Stimulated activated CD4-positive, alpha-beta T cell treated with anti-CD3 and anti-CD28 coated beads, Interleukin-2, amount 100 ng/mL, for 4 hours (primary cell): ENCODE data around the gene CRTAP.
"Not testable (repeated sequence)": the region's sequence is repeated elsewhere in the genome, so short reads cannot be mapped to it uniquely, and the experiment has no call there.

Experiments used
- DNase-seq: peaks from one replicate; pipeline ENCODE4 v3.0.0-alpha.2; 2020; ENCODE audit warnings: low read depth

The CRTAP gene

DNA sequence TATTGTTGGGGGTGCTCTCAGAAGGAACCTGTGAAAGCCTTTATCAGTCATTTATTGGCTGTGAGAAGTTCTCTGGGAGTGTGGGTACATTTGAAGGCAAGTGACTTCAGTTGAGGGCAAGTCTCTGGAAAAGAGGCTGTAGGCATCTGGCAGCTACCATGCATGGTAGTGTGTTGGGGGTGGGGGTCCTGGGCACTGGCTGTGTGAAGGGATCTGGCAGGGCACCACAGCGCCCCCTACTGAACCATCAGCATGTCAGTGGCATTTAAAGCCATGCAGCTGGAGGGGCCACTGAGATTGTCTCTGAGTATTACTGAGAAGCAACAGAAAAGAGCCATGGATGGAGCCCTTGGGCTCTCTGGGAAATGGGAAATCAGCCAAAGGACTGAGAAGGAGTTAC is 30.6 kb downstream of the CRTAP start:
- DNase-seq, result no peak

- no peak for DNase-seq
Measured at GRCh38 chr3:33145221-33145900, 31.5 kb downstream of the CRTAP start.

- no peak for DNase-seq
Measured at GRCh38 chr3:33145901-33146580, 32.2 kb downstream of the CRTAP start.

GRCh38 chr3:33146791-33147445 is 33.1 kb downstream of the CRTAP start:
- no peak for DNase-seq

- no peak for DNase-seq
Measured at GRCh38 chr3:33149342-33149741, 35.5 kb downstream of the CRTAP start.

- no peak for DNase-seq
Measured at GRCh38 chr3:33152363-33153360, 38.8 kb downstream of the CRTAP start.

DNA sequence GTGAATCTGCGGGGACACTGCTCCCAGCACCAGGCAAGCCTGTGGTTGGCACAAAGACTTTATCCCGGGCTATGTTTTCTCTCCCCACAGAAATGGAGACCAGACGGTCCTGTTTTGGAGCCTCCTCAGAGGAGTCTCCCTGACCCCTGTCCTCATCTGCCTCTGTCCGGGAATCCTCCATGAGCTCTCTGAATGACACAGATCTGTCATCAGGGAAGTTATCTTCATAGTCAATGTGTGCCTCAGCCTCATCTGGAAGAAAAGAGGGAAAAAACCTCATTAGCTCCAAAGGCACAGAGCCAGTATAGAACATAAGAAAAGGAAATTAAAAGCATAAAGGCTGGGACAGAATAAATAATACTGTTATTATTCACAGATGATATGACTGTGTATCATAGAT is 40.0 kb downstream of the CRTAP start:
- DNase-seq, result no peak

- DNase-seq, result no peak
Measured at GRCh38 chr3:33155301-33155700, 41.5 kb downstream of the CRTAP start.

- no peak for DNase-seq
Measured at GRCh38 chr3:33159234-33159633, 45.4 kb downstream of the CRTAP start.

DNA sequence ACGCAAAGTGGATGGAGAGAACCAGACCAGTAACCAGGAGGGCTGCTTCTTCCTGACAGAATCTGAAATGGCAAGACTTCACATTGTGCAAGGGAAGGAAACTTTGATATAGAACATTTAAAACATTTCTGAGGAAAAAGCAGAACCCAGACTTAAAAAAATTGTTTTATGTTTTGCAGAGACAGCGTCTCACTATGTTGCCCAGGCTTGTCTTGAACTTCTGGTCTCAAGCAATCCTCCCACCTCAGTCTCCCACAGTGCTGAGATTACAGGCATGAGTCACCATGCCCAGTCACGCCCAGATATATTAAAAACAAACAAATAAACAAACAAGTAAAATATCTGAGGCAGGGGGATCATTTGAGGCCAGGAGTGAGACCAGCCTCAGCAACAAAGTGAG is 46.2 kb downstream of the CRTAP start:
- DNase-seq, result no peak

DNA sequence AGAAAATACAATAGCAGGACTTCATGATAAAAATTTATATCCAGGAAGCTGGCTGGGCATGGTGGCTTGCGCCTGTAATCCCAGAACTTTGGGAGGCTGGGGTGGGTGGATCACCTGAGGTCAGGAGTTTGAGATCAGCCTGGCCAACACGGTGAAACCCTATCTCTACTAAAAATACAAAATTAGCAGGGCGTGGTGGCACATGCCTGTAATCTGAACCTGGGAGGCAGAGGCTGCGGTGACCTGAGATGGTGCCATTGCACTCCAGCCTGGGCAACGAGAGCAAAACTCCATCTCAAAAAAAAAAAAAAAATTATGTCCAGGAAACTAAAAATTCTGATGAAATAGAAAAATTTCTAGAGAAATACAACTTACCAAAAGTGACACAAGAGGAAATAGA is 48.8 kb downstream of the CRTAP start:
- DNase-seq, result not testable (repeated sequence)

- no peak for DNase-seq
Measured at GRCh38 chr3:33165372-33165771, 51.6 kb downstream of the CRTAP start.

GRCh38 chr3:33166095-33166494 is 52.3 kb downstream of the CRTAP start:
- no peak for DNase-seq

DNA sequence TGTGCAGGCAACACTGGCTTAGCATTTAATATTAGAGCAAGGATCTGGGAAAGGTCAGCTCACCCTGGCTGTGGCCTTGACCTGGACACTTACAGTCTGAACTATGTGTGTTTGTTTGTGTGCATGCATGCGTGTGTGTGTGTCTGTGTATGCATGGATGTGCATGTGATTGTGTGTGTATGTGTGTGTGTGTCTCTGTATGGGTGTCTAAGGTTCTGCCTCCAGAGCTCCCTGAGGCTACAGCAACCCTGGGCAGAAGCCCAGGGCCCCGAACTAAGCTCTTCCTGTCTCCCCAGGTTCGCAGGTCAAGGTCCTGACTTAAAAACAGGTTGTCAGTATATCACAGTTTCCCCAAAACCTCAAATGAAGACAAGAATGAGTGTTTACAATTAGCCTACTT is 53.5 kb downstream of the CRTAP start:
- DNase-seq, result no peak

DNA sequence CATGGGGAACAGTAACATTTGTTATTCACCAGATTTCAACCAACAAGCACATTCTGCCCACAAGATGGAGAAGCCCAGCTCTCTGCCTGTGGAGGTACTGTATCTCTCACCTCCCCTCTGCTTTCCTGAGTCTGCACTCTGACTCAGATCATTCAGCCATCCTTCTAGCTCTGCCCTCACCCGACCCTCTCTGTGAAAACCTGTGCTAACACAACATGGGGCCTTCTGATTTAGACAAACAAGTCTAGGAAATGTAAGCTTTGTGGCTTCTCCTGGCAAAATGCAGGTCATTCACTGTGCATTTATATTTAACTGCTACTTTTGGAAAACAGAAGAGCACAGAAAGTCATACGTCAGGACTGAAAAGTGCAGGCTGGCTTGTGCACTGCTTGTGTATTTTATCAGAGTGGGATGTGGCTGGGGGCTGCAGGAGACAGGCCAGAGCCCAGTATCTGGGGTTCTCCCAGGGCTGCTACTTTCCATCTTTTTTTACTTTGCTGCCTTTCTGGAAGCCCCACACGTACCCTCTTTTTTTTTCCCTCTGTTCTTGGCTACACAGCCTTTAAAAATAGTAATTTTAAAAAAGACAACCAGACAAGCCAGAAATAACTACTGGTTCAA is 54.0 kb downstream of the CRTAP start:
- DNase-seq, result no peak

DNA sequence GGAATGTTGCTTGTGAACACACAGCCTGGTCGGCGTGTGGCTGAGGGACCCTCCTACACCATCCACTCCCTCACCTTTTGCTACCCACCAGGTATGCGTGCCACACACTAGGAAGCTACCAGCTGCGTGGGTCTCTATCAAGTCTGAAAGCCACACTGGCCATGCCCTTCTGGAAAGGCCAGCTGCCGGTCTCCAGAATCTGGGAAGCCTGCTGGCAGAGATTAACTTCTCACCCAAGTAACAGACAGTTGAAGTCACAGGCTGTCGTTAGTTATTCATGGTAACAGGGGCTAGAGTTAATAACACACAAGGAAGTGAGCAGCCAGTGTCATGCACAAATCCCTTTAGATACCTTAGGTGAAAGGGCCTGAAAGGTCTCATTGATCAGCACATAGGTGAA is 56.7 kb downstream of the CRTAP start:
- DNase-seq, result no peak

DNA sequence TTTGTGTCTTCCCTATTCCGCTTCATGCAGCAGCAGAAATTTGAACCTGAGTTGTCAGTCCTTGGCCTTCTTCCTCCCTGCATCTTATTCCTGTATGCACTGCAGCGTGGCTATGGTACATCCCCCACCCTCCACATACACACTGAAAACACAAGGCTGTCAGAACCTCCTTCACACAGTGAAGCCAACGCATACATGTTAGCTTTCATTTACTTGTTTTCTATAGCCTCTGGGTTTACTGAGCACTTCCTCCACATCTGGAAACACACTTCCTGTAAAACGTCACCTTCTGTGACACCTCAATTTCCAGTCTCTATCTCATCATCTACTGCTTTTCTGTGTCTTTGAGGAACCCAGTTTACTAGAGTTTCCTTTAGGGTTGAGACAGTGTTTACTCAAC is 57.8 kb downstream of the CRTAP start:
- DNase-seq, result no peak

DNA sequence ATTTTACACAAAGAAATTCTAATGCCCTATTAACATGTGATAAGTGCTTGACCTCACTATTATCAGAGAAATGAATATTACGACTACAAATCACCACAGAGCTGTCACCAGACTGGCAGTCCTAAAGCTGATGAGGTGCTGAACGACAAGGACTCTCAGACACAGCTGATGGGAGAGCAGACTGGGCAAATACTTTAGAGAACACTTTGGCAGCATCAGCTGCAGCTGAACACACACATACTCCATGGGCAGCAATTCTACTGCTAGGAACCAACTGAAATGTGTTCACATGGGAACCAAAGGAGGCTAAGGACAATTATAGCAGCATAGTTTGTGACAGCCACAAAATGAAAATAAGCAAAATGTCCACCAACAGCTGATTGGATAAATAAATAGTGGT is 59.3 kb downstream of the CRTAP start:
- DNase-seq, result no peak

GRCh38 chr3:33173672-33174071 is 59.9 kb downstream of the CRTAP start:
- DNase-seq, result no peak

- DNase-seq, result no peak
Measured at GRCh38 chr3:33174095-33174494, 60.3 kb downstream of the CRTAP start.

DNA sequence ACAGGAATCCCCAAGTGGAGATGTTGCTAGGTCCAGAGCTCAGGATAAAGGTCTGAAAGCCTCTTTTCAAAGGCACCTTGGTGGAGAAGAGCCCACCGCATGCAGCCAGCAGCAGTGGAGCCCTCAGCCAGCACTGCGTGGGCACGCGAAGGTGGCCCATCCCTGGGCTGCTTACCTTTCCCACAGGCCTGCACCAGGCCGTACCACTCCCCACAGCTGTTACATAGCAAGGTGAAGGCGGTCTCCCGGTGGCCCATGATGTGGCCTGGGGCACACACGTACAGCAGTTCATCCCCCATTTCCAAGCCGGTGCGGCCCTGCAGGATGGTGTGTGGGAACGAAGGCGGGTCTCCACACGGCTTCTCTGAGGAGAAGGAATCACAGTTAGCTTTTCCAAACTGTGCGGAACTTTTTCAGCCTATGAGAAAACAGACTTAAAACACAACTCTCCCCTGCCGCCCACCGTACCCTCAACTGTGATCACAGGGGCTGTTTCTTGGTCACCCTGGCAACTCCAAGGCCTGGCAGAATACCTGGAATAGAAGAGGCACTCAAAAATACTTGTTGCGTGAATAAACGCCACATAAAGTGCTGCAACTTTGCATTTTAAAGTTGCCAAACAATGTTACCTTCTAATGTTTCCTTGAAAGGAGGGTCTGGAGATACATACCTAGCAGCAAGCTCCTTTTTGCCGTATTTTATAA is 61.0 kb downstream of the CRTAP start:
- no peak for DNase-seq
